ENCODE measurements around the gene NRBP1.

The NRBP1 gene

GRCh38 chr2:27489498-27490397, 61.3 kb downstream of the NRBP1 start, which contains the start of gene IFT172:
IFT172 (minus strand) TSS chr2:27489743; CDS start chr2:27489653, 90 bp downstream.
- peaks cover 16% of the 10 kb centered on the region for H3K27me3 ChIP-seq (ENCODE audit: control insufficient read depth, insufficient read depth, low read length, poor library complexity, severe bottlenecking)
- peaks cover 3% of the 10 kb centered on the region for H3K4me1 ChIP-seq (ENCODE audit: control insufficient read depth, insufficient read depth, low read length)
- 12% methylated on average over 43 of the region's 43 CpGs for WGBS, 2 experiments

More at GRCh38 chr2:27489498-27490397, 61.3 kb downstream of the NRBP1 start, which contains the start of gene IFT172:
- Histone ChIP-seq H3K27ac (ENCODE audit: insufficient read depth, low read depth, low read length, poor library complexity, severe bottlenecking) (peak within 1 kb of the TSS; percentile 1), H3K4me3 (ENCODE audit: insufficient read depth, low read depth, low read length) (peak within 1 kb of the TSS; percentile 78), H3K36me3 (ENCODE audit: control insufficient read depth, insufficient read depth, low read length) (no peaks in the 10 kb centered on the region), H3K9me3 (ENCODE audit: control insufficient read depth, low read length) (no peaks in the 10 kb centered on the region)
